H1 (cell line): ENCODE results near the gene GTF2H1. TPM values are rescaled to one million over a fixed set of nuclear protein-coding genes. Genes with fewer than 3 reads are reported as not detected.

Experiments used
- CTCF ChIA-PET: fragments of 300-600 bp; sonication (Branson Sonifier 250); formaldehyde crosslinking; loops from one replicate; lab custom pipeline; 2021; ENCODE audit not compliant: partially characterized antibody; lab: Charles Lee
- POLR2A ChIA-PET: fragments of 300-600 bp; sonication (Branson Sonifier 250); formaldehyde crosslinking; loops from one replicate; lab custom pipeline; 2021; ENCODE audit warnings: inconsistent platforms; ENCODE audit not compliant: partially characterized antibody; lab: Charles Lee
- DNase-seq, 2 experiments: peaks; one replicate each; pipeline versions ENCODE4 v3.0.0 to v3.0.0-alpha.2; 2010 to 2022; ENCODE audit warnings: low spot score in 2 of 2, low read depth in 1 of 2, mixed read lengths in 1 of 2
- FAIRE-seq: peaks from 2 replicates; lab custom pipeline; 2011; peaks lifted over from hg19 to GRCh38; lab: Jason Lieb, UNC
- H2AFZ ChIP-seq: 2 replicates; pipeline ENCODE4 v1.8.1; 2012; ENCODE audit warnings: low read length, inconsistent platforms
- H2AK5ac ChIP-seq: 2 replicates; pipeline ENCODE4 v1.6.1; 2013; ENCODE audit warnings: low read depth, low read length
- H2BK120ac ChIP-seq: replicated peaks from 2 replicates; pipeline ENCODE3; 2013; ENCODE audit warnings: low read depth, low read length, inconsistent platforms
- H2BK12ac ChIP-seq: 2 replicates; pipeline ENCODE4 v1.6.1; 2013; ENCODE audit warnings: low read depth, low read length
- H2BK15ac ChIP-seq: 2 replicates; pipeline ENCODE4 v1.6.1; 2013; ENCODE audit warnings: low read length
- H2BK20ac ChIP-seq: 2 replicates; pipeline ENCODE4 v1.6.1; 2013; ENCODE audit warnings: low read length
- H2BK5ac ChIP-seq: 2 replicates; pipeline ENCODE4 v1.6.1; 2013; ENCODE audit warnings: low read depth, low read length
- H3K14ac ChIP-seq: 2 replicates; pipeline ENCODE4 v1.6.1; 2013; ENCODE audit warnings: inconsistent platforms; ENCODE audit not compliant: insufficient read length
- H3K18ac ChIP-seq: 2 replicates; pipeline ENCODE4 v1.6.1; 2013; ENCODE audit warnings: low read length; ENCODE audit errors: extremely low read depth
- H3K23ac ChIP-seq: 2 replicates; pipeline ENCODE4 v1.6.1; 2013; ENCODE audit warnings: inconsistent platforms; ENCODE audit not compliant: insufficient read length
- H3K23me2 ChIP-seq: 2 replicates; pipeline ENCODE4 v1.6.1; 2013; ENCODE audit warnings: low read depth, low read length
- H3K27ac ChIP-seq: 2 replicates; pipeline ENCODE4 v1.6.1; 2011; ENCODE audit warnings: low read depth, low read length, inconsistent platforms
- H3K27me3 ChIP-seq, 4 experiments: replicated peaks in 1 of 4; 1 replicate in 1 of 4; 2 replicates in 3 of 4; pipeline versions ENCODE4 v1.6.1 to v1.8.1; 2011 to 2013; ENCODE audit warnings: low read length in 3 of 4, mild to moderate bottlenecking in 3 of 4, inconsistent platforms in 2 of 4, mixed read lengths in 2 of 4, moderate library complexity in 1 of 4; ENCODE audit not compliant: control insufficient read depth in 3 of 4, insufficient read depth in 3 of 4; ENCODE audit errors: extremely low read depth in 1 of 4
- H3K36me3 ChIP-seq, 4 experiments: 2 replicates each; pipeline versions ENCODE4 v1.6.1 to v1.8.1; 2011 to 2013; ENCODE audit warnings: mild to moderate bottlenecking in 4 of 4, low read length in 3 of 4, moderate library complexity in 2 of 4, control low read depth in 1 of 4, inconsistent platforms in 1 of 4; ENCODE audit not compliant: insufficient read depth in 4 of 4, control insufficient read depth in 2 of 4
- H3K4ac ChIP-seq: replicated peaks from 2 replicates; pipeline ENCODE3; 2013; ENCODE audit warnings: low read length, low read depth, mixed read lengths, inconsistent platforms; ENCODE audit not compliant: insufficient read length
- H3K4me1 ChIP-seq, 4 experiments: replicated peaks in 1 of 4; 1 replicate in 1 of 4; 2 replicates in 3 of 4; pipeline versions ENCODE4 v1.6.1 to v1.8.1; 2011 to 2013; ENCODE audit warnings: low read length in 3 of 4, inconsistent platforms in 2 of 4, mixed read lengths in 1 of 4; ENCODE audit not compliant: insufficient read depth in 4 of 4, control insufficient read depth in 3 of 4
- H3K4me2 ChIP-seq, 2 experiments: 2 replicates each; pipeline versions ENCODE4 v1.6.1 to v1.8.1; 2011 to 2013; ENCODE audit warnings: low read depth in 2 of 2, low read length in 2 of 2, control low read depth in 1 of 2, inconsistent platforms in 1 of 2, mild to moderate bottlenecking in 1 of 2; ENCODE audit not compliant: insufficient read depth in 1 of 2
- H3K4me3 ChIP-seq, 4 experiments: fragments of 200-600, 300-600 bp in 1 of 4; sonication (generic), shearing (Covaris generic), sonication (Bioruptor Twin) in 1 of 4; 2 replicates each; pipeline versions ENCODE4 v1.5.1 to v1.8.1; 2011 to 2016; ENCODE audit warnings: low read length in 4 of 4, low read depth in 3 of 4, control low read depth in 2 of 4, inconsistent platforms in 2 of 4, mild to moderate bottlenecking in 2 of 4, mixed read lengths in 1 of 4, moderate library complexity in 1 of 4; ENCODE audit not compliant: insufficient read depth in 2 of 4; ENCODE audit errors: extremely low read depth in 1 of 4
- H3K56ac ChIP-seq: replicated peaks from 2 replicates; pipeline ENCODE3; 2013; ENCODE audit warnings: low read depth, mild to moderate bottlenecking, mixed read lengths, low read length, inconsistent platforms; ENCODE audit not compliant: insufficient read length
- H3K79me1 ChIP-seq: 2 replicates; pipeline ENCODE4 v1.6.1; 2013; ENCODE audit warnings: low read depth, low read length, control low read depth
- H3K79me2 ChIP-seq, 2 experiments: 2 replicates each; pipeline versions ENCODE4 v1.6.1 to v1.8.1; 2012 to 2013; ENCODE audit warnings: low read length in 2 of 2, mild to moderate bottlenecking in 2 of 2, inconsistent platforms in 1 of 2; ENCODE audit not compliant: insufficient read depth in 2 of 2, control insufficient read depth in 1 of 2
- H3K9ac ChIP-seq, 4 experiments: replicated peaks in 1 of 4; 1 replicate in 1 of 4; 2 replicates in 3 of 4; pipeline versions ENCODE4 v1.6.1 to v1.8.1; 2011 to 2013; ENCODE audit warnings: low read depth in 3 of 4, low read length in 3 of 4, control low read depth in 2 of 4, mild to moderate bottlenecking in 2 of 4, moderate library complexity in 2 of 4, inconsistent platforms in 1 of 4; ENCODE audit errors: extremely low read depth in 1 of 4
- H3K9me3 ChIP-seq, 2 experiments: 2 replicates each; pipeline versions ENCODE4 v1.6.1 to v1.8.1; 2012 to 2013; ENCODE audit warnings: mild to moderate bottlenecking in 2 of 2, moderate library complexity in 2 of 2, control low read depth in 1 of 2, inconsistent platforms in 1 of 2, low read depth in 1 of 2, low read length in 1 of 2, mixed read lengths in 1 of 2; ENCODE audit not compliant: insufficient read depth in 2 of 2
- H4K20me1 ChIP-seq, 2 experiments: replicated peaks in 1 of 2; 2 replicates each; pipeline versions ENCODE3 to v1.8.1; 2011 to 2013; ENCODE audit warnings: inconsistent platforms in 2 of 2, low read length in 2 of 2, mild to moderate bottlenecking in 1 of 2; ENCODE audit not compliant: insufficient read depth in 2 of 2, control insufficient read depth in 1 of 2
- H4K5ac ChIP-seq: 2 replicates; pipeline ENCODE4 v1.6.1; 2013; ENCODE audit warnings: low read length, low read depth, mixed read lengths, inconsistent platforms; ENCODE audit not compliant: insufficient read length
- H4K8ac ChIP-seq: 2 replicates; pipeline ENCODE4 v1.8.0; 2013; ENCODE audit warnings: mild to moderate bottlenecking, moderate library complexity, low read length, inconsistent platforms; ENCODE audit not compliant: insufficient read depth; ENCODE audit errors: extremely low read depth
- H4K91ac ChIP-seq: replicated peaks from 2 replicates; pipeline ENCODE3; 2013; ENCODE audit warnings: low read length, mixed read lengths, inconsistent platforms; ENCODE audit not compliant: insufficient read length
- E2F6 ChIP-seq: IDR thresholded peaks from 2 replicates; pipeline ENCODE4 v1.6.1; 2012; ENCODE audit warnings: inconsistent platforms
- WGBS, 2 experiments: shearing (Covaris generic) in 1 of 2; methylation state at CpG; one replicate each; pipeline versions ENCODE4 v1.1.6 to v1.1.7; 2013 to 2015; ENCODE audit warnings: low lambda C conversion rate in 2 of 2, mixed read lengths in 2 of 2, inconsistent platforms in 1 of 2, low coverage in 1 of 2, missing lambda C conversion rate in 1 of 2; ENCODE audit not compliant: insufficient replicate concordance in 2 of 2, insufficient coverage in 1 of 2, insufficient read length in 1 of 2; ENCODE audit errors: extremely low coverage in 1 of 2, missing lambda C conversion rate in 1 of 2; 5-methylcytosine and 5-hydroxymethylcytosine counted together
- polyA plus RNA-seq, 7 experiments: library from polyadenylated mRNA; depleted of rRNA in 3 of 7; stranded (reverse) in 5 of 7; unstranded in 2 of 7; fragments of >200 nt in 5 of 7; fragments of 200-250 nt in 2 of 7; gene quantifications; 1 replicate in 5 of 7; 2 replicates in 1 of 7; 4 replicates in 1 of 7; pipeline versions ENCODE4 v1.2.1 to v1.2.3, GENCODE V29; 2011 to 2013; ENCODE audit warnings: missing spikeins in 2 of 7, mixed read lengths in 2 of 7
- total RNA-seq: library from RNA; stranded (reverse); fragmentation: NEBNext Ultra II Directional; extraction: Animal tissue kit (Norgen Biotek cat#: 25700); gene quantifications from 2 replicates; pipeline ENCODE4 v1.2.1, GENCODE V29; 2021

GTF2H1 gene
- total and polyA plus RNA-seq, 2 of the 8 experiments (the other 6 are each of a cell fraction or from before 2014, with no cell fraction given) = 9.1 to 26.3 TPM

- ChIA-PET POLR2A (interaction anchor here (0.9 to 1.2 kb wide), 2 partner anchors 8 to 19 kb away, joined by 3 read pairs; no protein-coding TSS in a partner anchor), CTCF (interaction anchor here (0.5 to 1.8 kb wide), 4 partner anchors 11 to 180 kb away, joined by 3 to 7 read pairs (median 4); no protein-coding TSS in a partner anchor)
- no peak overlapping the region for H2AFZ ChIP-seq
- no peak overlapping the region for H3K14ac ChIP-seq
- no peak overlapping the region for H3K4me2 ChIP-seq
- H2AK5ac ChIP-seq = no peak overlapping the region
- FAIRE-seq = no peak
- no peak overlapping the region for H4K5ac ChIP-seq
- no peaks in the 10 kb centered on the region for H3K27me3 ChIP-seq
- no peak overlapping the region for H2BK120ac ChIP-seq
- H2BK20ac ChIP-seq = no peak overlapping the region
- no peak for TF ChIP-seq E2F6
- no peak overlapping the region for H3K56ac ChIP-seq
- H3K23me2 ChIP-seq = no peaks in the 10 kb centered on the region
- no peaks in the 10 kb centered on the region for H3K9me3 ChIP-seq
- no peak overlapping the region for H3K18ac ChIP-seq
- H2BK5ac ChIP-seq = no peak overlapping the region
- no peaks in the 10 kb centered on the region for H3K79me1 ChIP-seq
- H4K91ac ChIP-seq = no peak overlapping the region
- H3K9ac ChIP-seq = no peak overlapping the region
- no peak overlapping the region for H3K4ac ChIP-seq
- H4K8ac ChIP-seq = no peak overlapping the region
- peaks cover 0 to 2% of the 10 kb centered on the region in 2 experiments for H4K20me1 ChIP-seq
- WGBS, 2 experiments = 98% methylated on average over 2 of the region's 2 CpGs; no CpG with 5 or more reads in 1 of the 2 experiments
- H3K4me1 ChIP-seq = no peaks in the 10 kb centered on the region
- no peaks in the 10 kb centered on the region for H3K79me2 ChIP-seq
- H3K36me3 ChIP-seq = peaks cover 6 to 68% (median 51%) of the 10 kb centered on the region in 4 experiments; a peak in 7 of 8 replicates
- no peak overlapping the region for H3K4me3 ChIP-seq
- no peak overlapping the region for H3K27ac ChIP-seq
- no peak for DNase-seq
- H2BK12ac ChIP-seq = no peak overlapping the region
- H3K23ac ChIP-seq = no peak overlapping the region
- no peak overlapping the region for H2BK15ac ChIP-seq
Observed at GRCh38 chr11:18295316-18295715, 27.1 kb upstream of the GTF2H1 start.
